Stomach (tissue), 9 donors: ENCODE measurements around the gene KCNQ4. TPM values are rescaled to one million over a fixed set of nuclear protein-coding genes. Genes with fewer than 3 reads are reported as not detected.

Source experiments
- DNase-seq, 2 donors: peaks; one replicate each; pipeline versions ENCODE4 v3.0.0 to v3.0.0-alpha.2; 2013 to 2019
- H3K27ac ChIP-seq, 5 donors: fragments of 200-600 bp in 4 of 5; sonication (generic) in 4 of 5; one replicate each; pipeline ENCODE4 v1.5.1; 2013 to 2019; ENCODE audit warnings: mild to moderate bottlenecking in 1 of 5, moderate library complexity in 1 of 5
- H3K27me3 ChIP-seq, 3 donors: fragments of 200-600 bp; sonication (generic); one replicate each; pipeline ENCODE4 v1.5.1; 2017 to 2019; ENCODE audit warnings: mixed run types in 1 of 3
- H3K36me3 ChIP-seq, 4 donors: fragments of 200-600 bp; sonication (generic); 1 replicate in 3 of 4; 2 replicates in 1 of 4; pipeline ENCODE4 v1.5.1; 2016 to 2019
- H3K4me1 ChIP-seq, 4 donors: fragments of 200-600 bp; sonication (generic); one replicate each; pipeline ENCODE4 v1.5.1; 2016 to 2019
- H3K4me3 ChIP-seq, 4 donors: fragments of 200-600 bp; sonication (generic) in 3 of 4; one replicate each; pipeline ENCODE4 v1.5.1; 2016 to 2019; ENCODE audit warnings: mild to moderate bottlenecking in 1 of 4
- H3K9me3 ChIP-seq, 4 donors: fragments of 200-600 bp; sonication (generic); one replicate each; pipeline ENCODE4 v1.5.1; 2016 to 2019
- CTCF ChIP-seq, 7 experiments: fragments of 450-650 bp in 4 of 7; fragments of 200-600 bp in 3 of 7; sonication (generic) in 3 of 7; IDR thresholded peaks; one replicate each; pipeline ENCODE4 v1.5.1; 2016 to 2019; ENCODE audit warnings: antibody characterized with exemption in 7 of 7, control low read depth in 2 of 7, mild to moderate bottlenecking in 1 of 7
- EP300 ChIP-seq: sonication (generic); formaldehyde crosslinking; IDR thresholded peaks from one replicate; pipeline ENCODE4 v1.6.1; 2017; ENCODE audit warnings: antibody characterized with exemption
- POLR2A ChIP-seq, 4 donors: fragments of 450-650 bp; IDR thresholded peaks; one replicate each; pipeline ENCODE4 v1.6.1; 2016; ENCODE audit warnings: antibody characterized with exemption in 4 of 4, control low read depth in 2 of 4, mild to moderate bottlenecking in 1 of 4, moderate library complexity in 1 of 4
- POLR2AphosphoS5 ChIP-seq, 3 donors: sonication (generic); formaldehyde crosslinking; IDR thresholded peaks; one replicate each; pipeline ENCODE4 v1.6.1; 2016; ENCODE audit warnings: antibody characterized with exemption in 3 of 3
- WGBS, 5 donors: extraction: QIAGEN DNeasy Blood & Tissue Kit in 3 of 5; methylation state at CpG; one replicate each; pipeline versions ENCODE4 v1.1.5 to v1.1.7; 2013 to 2018; 5-methylcytosine and 5-hydroxymethylcytosine counted together
- intact Hi-C: fragments of 100-400 bp; cut with DNase I; formaldehyde crosslinking; loops from one replicate; pipeline ENCODE4 v1.15.1; 2023; ENCODE audit warnings: low total_unique reads
- polyA plus RNA-seq, 3 donors: library from polyadenylated mRNA; stranded (reverse); fragments of 200-250 nt; gene quantifications; one replicate each; pipeline ENCODE4 v1.2.3, GENCODE V29; 2013
- total RNA-seq, 5 donors: library from RNA; depleted of rRNA; stranded (reverse); fragments of >200 nt; gene quantifications; one replicate each; pipeline versions ENCODE4 v1.1.0 to v1.2.3, GENCODE V29; 2014 to 2016
- donor health status: healthy with polysubstance abuse.
- donor health status: Bipolar disorder and iron deficiency.
- donor health status: healthy.

KCNQ4 gene
- total and polyA plus RNA-seq, 8 donors = 0.31 to 7.6 (median 0.58) TPM; not detected in 1

GRCh38 chr1:40825435-40825788 lies 41.8 kb downstream of the KCNQ4 start:
- Histone ChIP-seq H3K9me3 (no peaks in the 10 kb centered on the region), H3K4me1 (peaks cover 0 to 37% (median 20%) of the 10 kb centered on the region in 4 donors), H3K36me3 (peaks cover 0 to 2% (median under 1%) of the 10 kb centered on the region in 4 donors), H3K4me3 (no peak overlapping the region), H3K27me3 (no peaks in the 10 kb centered on the region), H3K27ac (peak overlapping the region in 1 of 5 donors; percentile 13)
- TF ChIP-seq POLR2A (IDR thresholded peaks at IDR 0.05) (no peak), EP300 (no peak), CTCF (IDR thresholded peaks at IDR 0.05) (no peak), POLR2AphosphoS5 (IDR thresholded peaks at IDR 0.05) (no peak)
- intact Hi-C loops = no loop called here
- no peak for DNase-seq
- 53 to 83% (median 66%) methylated on average over 2 to 3 of the region's 3 CpGs for WGBS, 5 donors

DNA sequence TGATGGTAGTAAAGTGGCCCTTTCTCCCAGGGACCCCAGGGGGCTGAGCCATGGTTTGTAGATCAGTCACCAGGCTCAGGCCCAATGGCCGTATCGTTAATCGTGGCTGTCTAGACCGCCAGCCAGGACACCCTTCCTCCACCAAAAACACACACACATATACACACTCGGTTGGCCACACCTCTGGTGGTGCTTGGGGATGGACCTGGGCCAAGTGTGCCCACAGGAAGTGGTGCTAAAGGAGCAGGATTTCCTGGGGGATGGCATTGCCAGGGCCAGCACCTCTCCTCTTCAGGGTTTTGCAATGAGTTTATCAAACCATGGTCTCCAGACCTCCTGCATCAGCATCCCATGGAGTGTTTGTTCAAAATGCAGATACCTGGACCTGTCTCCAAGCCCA lies 42.4 kb downstream of the KCNQ4 start:
- no peaks in the 10 kb centered on the region for H3K9me3 ChIP-seq
- no peak for TF ChIP-seq CTCF (IDR thresholded peaks at IDR 0.05)
- TF ChIP-seq EP300 = no peak
- no peak for TF ChIP-seq POLR2A (IDR thresholded peaks at IDR 0.05)
- TF ChIP-seq POLR2AphosphoS5 (IDR thresholded peaks at IDR 0.05) = no peak
- no peak overlapping the region for H3K27ac ChIP-seq
- no peak for DNase-seq
- intact Hi-C loops = no loop called here
- no peak overlapping the region for H3K4me3 ChIP-seq
- H3K36me3 ChIP-seq = peaks cover 0 to 6% (median 0%) of the 10 kb centered on the region in 4 donors
- no peaks in the 10 kb centered on the region for H3K27me3 ChIP-seq
- 40 to 73% (median 51%) methylated on average over 1 to 5 of the region's 5 CpGs for WGBS, 5 donors
- peaks cover 0 to 32% (median 17%) of the 10 kb centered on the region in 4 donors for H3K4me1 ChIP-seq

- Histone ChIP-seq H3K4me3 (no peak overlapping the region), H3K36me3 (peaks cover 0 to 21% (median 0%) of the 10 kb centered on the region in 4 donors), H3K27ac (no peak overlapping the region), H3K27me3 (no peaks in the 10 kb centered on the region), H3K9me3 (no peaks in the 10 kb centered on the region), H3K4me1 (peaks cover 0 to 14% (median 6%) of the 10 kb centered on the region in 4 donors)
- DNase-seq = no peak
- intact Hi-C loops = no loop called here
- TF ChIP-seq EP300 = no peak
- WGBS, 5 donors = 76 to 85% (median 82%) methylated on average over 13 to 14 of the region's 14 CpGs
These were observed 46.2 kb downstream of the KCNQ4 start for GRCh38 chr1:40829631-40830245.

- Histone ChIP-seq H3K27ac (no peak overlapping the region), H3K4me1 (peaks cover 0 to 7% (median 3%) of the 10 kb centered on the region in 4 donors), H3K27me3 (no peaks in the 10 kb centered on the region), H3K9me3 (no peaks in the 10 kb centered on the region), H3K4me3 (no peak overlapping the region), H3K36me3 (peaks cover 0 to 29% (median 0%) of the 10 kb centered on the region in 4 donors)
- DNase-seq = no peak
- intact Hi-C loops = no loop called here
- WGBS, 5 donors = 91 to 95% (median 94%) methylated on average over 13 of the region's 13 CpGs
- TF ChIP-seq CTCF (IDR thresholded peaks at IDR 0.05) (no peak), POLR2AphosphoS5 (IDR thresholded peaks at IDR 0.05) (no peak), EP300 (no peak), POLR2A (IDR thresholded peaks at IDR 0.05) (no peak)
These were observed 46.9 kb downstream of the KCNQ4 start for GRCh38 chr1:40830419-40830943.
